Measurements from ENCODE around the gene MAPKBP1.

GRCh38 chr15:41856262-41856661 is 82.0 kb downstream of the MAPKBP1 start:
- TF ChIP-seq CTCF (IDR thresholded peaks at IDR 0.05) (no peak), POLR2A (IDR thresholded peaks at IDR 0.05) (no peak)

Data from heart left ventricle (tissue), 13 donors.